Activated naive CD4-positive, alpha-beta T cell treated with anti-CD3 and anti-CD28 coated beads, Interleukin-2, amount 50 U/mL, for 24 hours (primary cell): ENCODE data around the gene SCN9A.
"Not testable (repeated sequence)": the region's sequence is repeated elsewhere in the genome, so short reads cannot be mapped to it uniquely, and the experiment has no call there.

ENCODE experiments used
- H3K27ac Mint-ChIP-seq: one replicate; pipeline ENCODE4 v1.8.0; 2021; ENCODE audit warnings: mild to moderate bottlenecking, mixed read lengths
- H3K27me3 Mint-ChIP-seq: one replicate; pipeline ENCODE4 v1.8.0; 2021; ENCODE audit warnings: mixed read lengths
- H3K36me3 Mint-ChIP-seq: one replicate; pipeline ENCODE4 v1.8.0; 2021; ENCODE audit warnings: mixed read lengths
- H3K4me1 Mint-ChIP-seq: one replicate; pipeline ENCODE4 v1.8.0; 2021; ENCODE audit warnings: mixed read lengths
- H3K4me3 Mint-ChIP-seq: one replicate; pipeline ENCODE4 v1.8.0; 2021; ENCODE audit warnings: mild to moderate bottlenecking, mixed read lengths
- H3K9me3 Mint-ChIP-seq: one replicate; pipeline ENCODE4 v1.8.0; 2021; ENCODE audit warnings: mixed read lengths

SCN9A gene

DNA sequence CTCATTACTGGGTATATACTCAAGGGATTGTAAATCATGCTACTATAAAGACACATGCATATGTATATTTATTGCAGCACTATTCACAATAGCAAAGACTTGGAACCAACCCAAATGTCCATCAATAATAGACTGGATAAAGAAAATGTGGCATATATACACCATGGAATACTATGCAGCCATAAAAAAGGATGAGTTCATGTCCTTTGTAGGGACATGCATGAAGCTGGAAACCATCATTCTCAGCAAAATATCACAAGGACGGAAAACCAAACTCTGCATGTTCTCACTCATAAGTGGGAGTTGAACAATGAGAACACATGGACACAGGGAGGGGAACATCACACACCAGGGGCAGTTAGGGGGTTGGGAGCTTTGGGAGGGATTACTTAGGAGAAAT is 169.6 kb downstream of the SCN9A start:
- H3K4me1 Mint-ChIP-seq, H3K36me3 Mint-ChIP-seq, H3K4me3 Mint-ChIP-seq, H3K27ac Mint-ChIP-seq, H3K27me3 Mint-ChIP-seq: not testable (repeated sequence)
- peaks cover 18% of the 10 kb centered on the region for H3K9me3 Mint-ChIP-seq

DNA sequence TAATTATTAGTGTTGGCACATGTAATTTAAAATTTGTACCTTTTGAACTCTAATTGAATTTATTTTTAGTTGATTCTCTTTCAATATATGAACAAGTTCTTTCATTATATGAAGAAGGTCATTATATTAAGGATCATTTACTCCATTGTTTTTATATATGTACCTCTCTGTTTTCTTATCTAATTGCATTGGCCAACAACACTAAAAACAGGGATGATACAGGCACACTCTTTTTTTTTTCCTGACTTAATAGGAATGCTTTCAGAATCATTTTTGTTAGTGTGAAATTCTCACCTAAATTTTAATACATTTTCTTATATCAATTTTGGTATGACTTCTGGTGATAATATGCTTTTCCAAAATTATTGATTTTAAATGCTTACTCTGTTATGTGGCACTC is 173.0 kb downstream of the SCN9A start:
- no peak overlapping the region for H3K27ac Mint-ChIP-seq
- no peaks in the 10 kb centered on the region for H3K27me3 Mint-ChIP-seq
- no peaks in the 10 kb centered on the region for H3K4me1 Mint-ChIP-seq
- H3K9me3 Mint-ChIP-seq, result peaks cover 5% of the 10 kb centered on the region
- H3K4me3 Mint-ChIP-seq, result no peak overlapping the region
- H3K36me3 Mint-ChIP-seq, result no peaks in the 10 kb centered on the region

DNA sequence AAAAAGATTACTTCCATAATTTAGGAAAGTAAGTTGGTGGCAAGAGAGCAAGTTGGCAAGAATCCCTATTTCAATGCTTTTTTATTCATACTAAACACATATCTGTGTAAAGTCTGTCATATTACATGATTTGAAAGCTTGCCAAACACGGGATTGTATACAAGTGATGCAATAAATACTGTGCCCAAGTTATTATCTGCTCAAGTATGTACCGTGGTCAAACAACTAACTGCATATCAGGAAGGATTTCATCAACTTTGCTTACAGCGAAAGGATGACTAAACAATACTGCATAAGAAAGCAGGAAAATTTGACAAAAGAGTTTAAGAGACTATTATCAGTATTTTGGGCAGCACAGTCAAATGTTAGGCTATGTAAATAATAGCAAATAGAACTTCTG is 178.3 kb downstream of the SCN9A start:
- no peaks in the 10 kb centered on the region for H3K4me1 Mint-ChIP-seq
- H3K4me3 Mint-ChIP-seq, result no peak overlapping the region
- no peaks in the 10 kb centered on the region for H3K27me3 Mint-ChIP-seq
- H3K36me3 Mint-ChIP-seq, result no peaks in the 10 kb centered on the region
- H3K9me3 Mint-ChIP-seq, result peaks cover 5% of the 10 kb centered on the region
- H3K27ac Mint-ChIP-seq, result no peak overlapping the region

DNA sequence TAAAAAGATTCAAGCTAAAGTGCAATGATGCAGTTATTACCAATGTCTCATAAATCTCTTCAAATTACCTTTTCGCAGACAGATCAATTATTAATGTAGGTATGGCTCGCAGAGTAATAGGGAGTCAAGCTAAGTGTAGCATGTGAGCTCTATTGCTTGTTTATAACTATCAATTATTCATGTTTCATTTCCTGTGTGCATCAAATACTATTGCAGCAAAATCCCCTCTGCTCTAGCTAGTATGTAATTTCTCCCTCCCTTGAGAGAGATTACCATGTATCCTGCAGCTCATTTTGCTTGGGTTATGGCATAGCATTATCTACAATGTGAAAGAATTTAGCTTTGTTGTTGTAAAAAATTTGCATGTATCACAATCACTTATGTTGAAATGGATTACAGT is 182.3 kb downstream of the SCN9A start:
- Mint-ChIP-seq H3K36me3 (no peaks in the 10 kb centered on the region), H3K27me3 (no peaks in the 10 kb centered on the region), H3K4me1 (no peaks in the 10 kb centered on the region), H3K4me3 (no peak overlapping the region), H3K27ac (no peak overlapping the region), H3K9me3 (no peaks in the 10 kb centered on the region)

DNA sequence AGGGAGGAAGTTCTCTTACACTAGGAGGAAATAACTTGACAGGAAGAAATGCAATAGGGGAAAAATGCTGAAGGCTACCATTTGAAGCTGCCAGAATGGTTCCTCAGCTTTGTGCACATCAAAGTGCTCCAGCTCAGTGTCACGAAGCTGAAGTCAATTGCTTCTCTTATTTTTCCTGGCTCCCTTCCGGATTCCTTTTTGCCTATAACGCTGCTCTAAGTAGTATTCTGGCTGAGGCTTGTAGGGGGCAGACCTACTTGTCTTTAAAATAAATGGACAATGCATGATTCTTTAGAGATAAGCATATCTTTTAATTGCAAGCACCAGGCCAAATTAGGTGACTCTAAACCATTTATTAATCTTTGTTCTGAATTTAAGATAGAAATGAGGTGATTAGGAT is 187.7 kb downstream of the SCN9A start:
- Mint-ChIP-seq H3K9me3 (no peaks in the 10 kb centered on the region), H3K27ac (no peak overlapping the region), H3K4me1 (no peaks in the 10 kb centered on the region), H3K4me3 (no peak overlapping the region), H3K27me3 (no peaks in the 10 kb centered on the region), H3K36me3 (no peaks in the 10 kb centered on the region)

DNA sequence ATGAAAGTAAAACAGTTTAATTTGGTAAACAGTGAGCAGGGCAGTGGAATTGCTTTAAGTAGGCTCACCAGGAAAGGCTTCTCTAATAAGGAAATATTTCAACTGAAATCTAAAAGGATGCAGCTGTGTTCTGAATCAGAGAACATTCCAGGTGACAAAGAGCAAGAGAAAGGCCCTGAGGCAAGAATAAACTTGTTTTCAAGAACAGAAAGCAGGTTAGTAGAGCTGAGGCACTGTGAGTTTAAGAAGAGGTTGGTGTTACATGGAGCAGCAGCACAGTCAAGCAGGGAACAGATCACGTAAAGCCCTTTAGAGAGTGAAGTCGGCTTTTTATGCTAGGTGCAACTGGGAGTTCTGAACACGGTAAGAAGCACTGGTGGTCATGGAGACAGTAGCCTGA is 191.0 kb downstream of the SCN9A start:
- H3K27ac Mint-ChIP-seq, result no peak overlapping the region
- H3K36me3 Mint-ChIP-seq, result no peaks in the 10 kb centered on the region
- H3K27me3 Mint-ChIP-seq, result peaks cover 4% of the 10 kb centered on the region
- H3K4me1 Mint-ChIP-seq, result no peaks in the 10 kb centered on the region
- H3K9me3 Mint-ChIP-seq, result no peaks in the 10 kb centered on the region
- H3K4me3 Mint-ChIP-seq, result no peak overlapping the region

DNA sequence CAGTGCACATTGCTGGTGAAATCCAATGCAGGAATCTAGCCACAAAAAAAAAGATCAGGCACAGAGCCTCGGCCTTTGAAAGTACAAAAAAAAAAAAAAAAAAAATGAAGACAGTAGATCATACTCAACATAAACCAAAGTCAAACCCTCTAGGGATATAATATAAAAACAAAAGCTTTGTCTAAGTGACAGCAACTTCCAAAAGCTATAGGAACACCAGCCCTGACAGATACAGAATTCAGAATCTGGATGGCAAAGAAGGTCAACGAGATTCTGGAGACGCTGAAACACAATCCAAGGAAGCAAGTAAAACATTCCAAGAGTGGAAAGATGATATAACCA is 194.0 kb downstream of the SCN9A start:
- Mint-ChIP-seq H3K36me3 (no peaks in the 10 kb centered on the region), H3K27ac (no peak overlapping the region), H3K4me3 (no peak overlapping the region), H3K4me1 (no peaks in the 10 kb centered on the region), H3K27me3 (peaks cover 4% of the 10 kb centered on the region), H3K9me3 (no peaks in the 10 kb centered on the region)

DNA sequence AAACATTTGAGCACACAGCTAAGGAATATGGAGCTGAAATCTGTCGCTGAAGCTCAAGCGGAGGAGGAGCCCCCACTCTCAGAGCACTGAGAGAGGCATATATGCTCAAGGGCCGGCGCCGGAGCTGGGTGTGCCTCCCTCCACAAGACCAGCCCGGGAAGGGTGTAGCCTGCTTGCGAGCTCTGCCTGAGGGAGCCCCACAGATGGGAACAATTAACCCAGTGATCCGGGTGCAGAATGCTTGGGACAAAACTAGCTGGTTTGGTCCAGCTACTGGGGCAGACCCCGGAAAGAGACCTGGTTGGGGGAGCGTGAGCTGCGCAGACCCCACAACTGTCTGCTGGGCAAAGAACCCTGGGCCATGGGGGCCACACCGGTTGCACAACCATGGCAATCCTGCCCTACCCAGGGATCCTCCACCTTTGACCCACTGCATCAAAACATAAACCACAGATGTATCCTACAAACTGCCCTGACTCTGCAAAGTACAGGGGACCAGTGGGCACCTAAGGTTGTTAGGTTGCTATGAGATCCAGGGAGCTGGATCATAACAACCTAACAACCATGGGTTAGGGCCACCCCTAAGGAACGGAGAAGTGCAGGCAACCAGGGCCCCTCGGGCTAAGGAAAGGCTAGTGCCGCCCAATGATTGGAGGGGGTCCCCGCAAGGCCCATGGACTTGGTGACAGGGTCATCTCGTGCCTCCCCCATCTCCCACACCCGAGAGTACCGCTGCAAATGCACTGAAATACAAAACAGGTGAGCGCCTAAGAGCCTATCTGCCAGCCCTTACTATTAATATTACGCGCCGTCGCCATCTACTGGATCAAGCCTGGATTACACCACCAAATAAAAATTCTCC is 194.6 kb downstream of the SCN9A start:
- Mint-ChIP-seq H3K4me1 (no peaks in the 10 kb centered on the region), H3K27ac (no peak overlapping the region), H3K9me3 (no peaks in the 10 kb centered on the region)

DNA sequence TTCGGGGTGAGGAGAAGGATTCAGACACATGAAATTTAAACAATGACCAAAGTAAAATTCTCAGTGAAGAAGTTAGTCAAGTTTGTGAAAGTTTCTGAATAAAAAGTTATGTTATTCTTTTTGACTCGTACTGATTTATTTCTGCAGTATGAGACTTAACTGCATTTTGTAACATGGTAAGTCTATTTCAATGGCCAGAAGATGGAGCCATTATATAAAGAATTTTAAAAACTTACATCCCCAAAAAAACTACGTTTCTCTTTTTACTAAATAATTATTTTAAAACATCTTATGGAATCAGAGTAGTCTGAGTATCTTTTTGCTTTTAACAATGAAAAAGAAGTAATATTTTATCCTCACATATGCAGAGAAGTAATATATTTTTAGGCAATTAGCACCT is 196.5 kb downstream of the SCN9A start:
- Mint-ChIP-seq H3K4me1 (no peaks in the 10 kb centered on the region), H3K4me3 (no peak overlapping the region), H3K27ac (no peak overlapping the region), H3K27me3 (peaks cover 4% of the 10 kb centered on the region), H3K9me3 (no peaks in the 10 kb centered on the region), H3K36me3 (no peaks in the 10 kb centered on the region)

More for the DNA sequence above, 194.6 kb downstream of the SCN9A start:
- H3K36me3 Mint-ChIP-seq, result no peaks in the 10 kb centered on the region
- H3K27me3 Mint-ChIP-seq, result peaks cover 4% of the 10 kb centered on the region
- H3K4me3 Mint-ChIP-seq, result no peak overlapping the region

DNA sequence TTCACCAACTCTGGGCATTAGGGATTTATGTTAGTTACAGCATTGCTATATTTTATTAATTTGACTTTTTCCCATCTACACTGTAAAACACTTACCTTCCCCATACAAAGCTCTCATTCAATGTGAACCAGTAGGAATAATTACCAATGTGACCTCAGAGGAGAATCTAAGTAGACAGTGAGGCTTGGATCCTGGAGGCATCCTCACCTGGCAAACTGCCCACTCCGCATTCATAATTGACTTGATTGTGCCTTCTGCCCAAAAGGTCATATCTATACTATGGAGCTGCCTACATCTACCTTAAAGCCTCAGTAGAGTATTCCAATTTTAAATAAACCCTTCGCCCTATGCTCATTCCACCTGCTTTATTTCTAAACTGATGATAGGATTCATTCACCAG is 202.5 kb downstream of the SCN9A start:
- no peak overlapping the region for H3K4me3 Mint-ChIP-seq
- no peaks in the 10 kb centered on the region for H3K4me1 Mint-ChIP-seq
- H3K9me3 Mint-ChIP-seq, result no peaks in the 10 kb centered on the region
- no peak overlapping the region for H3K27ac Mint-ChIP-seq
- H3K36me3 Mint-ChIP-seq, result no peaks in the 10 kb centered on the region
- peaks cover 2% of the 10 kb centered on the region for H3K27me3 Mint-ChIP-seq

DNA sequence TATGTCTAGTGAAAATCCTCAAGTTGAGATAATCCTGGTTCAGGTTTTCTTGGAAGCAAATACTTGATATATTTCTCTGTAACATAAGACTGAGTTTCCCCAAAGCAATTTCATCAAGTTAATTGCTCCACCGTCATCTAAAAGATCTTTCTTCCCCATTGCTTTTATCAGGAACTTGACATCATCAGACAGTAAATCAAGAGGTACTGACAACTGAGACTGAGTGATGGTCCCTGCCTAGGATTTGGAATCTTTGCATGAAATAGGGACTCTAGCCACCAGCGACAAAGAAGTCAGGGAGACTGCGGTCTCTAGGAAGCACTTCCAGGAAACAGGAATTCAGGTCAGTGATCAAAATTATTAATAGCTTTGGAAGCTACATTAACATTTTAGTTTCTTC is 204.5 kb downstream of the SCN9A start:
- H3K4me1 Mint-ChIP-seq, result no peaks in the 10 kb centered on the region
- H3K4me3 Mint-ChIP-seq, result no peak overlapping the region
- H3K27me3 Mint-ChIP-seq, result peaks cover 2% of the 10 kb centered on the region
- H3K36me3 Mint-ChIP-seq, result no peaks in the 10 kb centered on the region
- H3K27ac Mint-ChIP-seq, result no peak overlapping the region
- H3K9me3 Mint-ChIP-seq, result no peaks in the 10 kb centered on the region

DNA sequence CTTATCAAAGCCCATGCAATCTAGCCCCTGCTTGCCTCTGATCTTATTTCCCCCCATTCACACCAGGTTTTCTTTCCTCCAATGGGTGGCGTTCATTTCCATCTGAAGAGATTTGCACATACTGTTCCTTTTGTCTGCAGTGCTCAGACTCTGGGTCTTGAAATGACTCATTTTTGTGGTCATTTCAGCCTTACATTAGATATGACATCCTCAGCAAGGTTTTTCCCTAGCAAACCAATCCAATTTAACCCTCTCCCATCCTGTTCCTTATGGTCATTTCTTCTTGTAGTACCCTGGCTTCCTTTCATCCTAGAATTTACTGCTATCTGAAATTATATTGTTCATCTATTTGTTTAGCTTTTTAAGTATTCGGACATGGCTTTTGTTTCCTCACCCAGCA is 205.4 kb downstream of the SCN9A start:
- no peaks in the 10 kb centered on the region for H3K36me3 Mint-ChIP-seq
- no peaks in the 10 kb centered on the region for H3K9me3 Mint-ChIP-seq
- peaks cover 2% of the 10 kb centered on the region for H3K27me3 Mint-ChIP-seq
- no peak overlapping the region for H3K27ac Mint-ChIP-seq
- H3K4me3 Mint-ChIP-seq, result no peak overlapping the region
- H3K4me1 Mint-ChIP-seq, result no peaks in the 10 kb centered on the region

DNA sequence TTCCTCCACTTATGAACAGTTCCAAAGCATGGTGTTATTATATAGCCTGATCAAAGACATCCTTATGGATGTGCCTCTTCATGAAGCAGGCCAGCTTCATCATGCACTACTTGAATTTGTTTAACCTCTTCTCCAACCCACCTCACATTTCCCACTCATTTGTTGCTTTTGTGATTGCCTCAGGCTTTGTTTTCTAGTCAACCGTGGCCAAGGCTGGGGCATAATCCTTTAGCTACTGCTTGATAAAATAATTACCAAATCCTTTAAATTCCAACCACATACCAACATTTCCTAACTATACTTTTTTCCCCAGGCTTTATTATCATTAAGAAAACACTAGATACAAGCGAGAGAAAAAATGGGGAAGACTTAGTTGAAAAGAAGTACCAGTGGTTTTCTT is 208.3 kb downstream of the SCN9A start:
- H3K4me3 Mint-ChIP-seq, result no peak overlapping the region
- no peaks in the 10 kb centered on the region for H3K27me3 Mint-ChIP-seq
- H3K27ac Mint-ChIP-seq, result no peak overlapping the region
- no peaks in the 10 kb centered on the region for H3K4me1 Mint-ChIP-seq
- H3K9me3 Mint-ChIP-seq, result no peaks in the 10 kb centered on the region
- no peaks in the 10 kb centered on the region for H3K36me3 Mint-ChIP-seq

DNA sequence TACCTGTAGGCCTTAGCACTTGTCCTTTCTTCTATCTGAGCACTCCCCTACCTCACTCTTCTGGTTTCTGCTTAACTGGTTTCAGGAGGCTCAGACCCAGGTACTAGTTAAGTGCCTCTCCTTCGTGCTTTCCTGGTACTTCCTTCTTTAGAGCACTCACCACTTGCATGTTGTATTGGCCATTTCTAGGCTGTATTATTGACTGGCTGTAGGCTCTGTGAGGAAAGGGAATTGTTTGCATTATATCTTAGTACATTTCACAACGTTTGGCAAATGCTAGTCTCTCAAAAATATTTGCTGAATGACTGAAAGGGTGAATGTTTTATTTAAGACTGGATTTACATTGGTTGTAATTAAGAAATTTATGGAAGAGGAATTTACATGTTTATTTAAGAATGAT is 212.0 kb downstream of the SCN9A start:
- Mint-ChIP-seq H3K9me3 (no peaks in the 10 kb centered on the region), H3K27ac (no peak overlapping the region), H3K4me1 (no peaks in the 10 kb centered on the region), H3K36me3 (no peaks in the 10 kb centered on the region), H3K27me3 (peaks cover 3% of the 10 kb centered on the region), H3K4me3 (no peak overlapping the region)

DNA sequence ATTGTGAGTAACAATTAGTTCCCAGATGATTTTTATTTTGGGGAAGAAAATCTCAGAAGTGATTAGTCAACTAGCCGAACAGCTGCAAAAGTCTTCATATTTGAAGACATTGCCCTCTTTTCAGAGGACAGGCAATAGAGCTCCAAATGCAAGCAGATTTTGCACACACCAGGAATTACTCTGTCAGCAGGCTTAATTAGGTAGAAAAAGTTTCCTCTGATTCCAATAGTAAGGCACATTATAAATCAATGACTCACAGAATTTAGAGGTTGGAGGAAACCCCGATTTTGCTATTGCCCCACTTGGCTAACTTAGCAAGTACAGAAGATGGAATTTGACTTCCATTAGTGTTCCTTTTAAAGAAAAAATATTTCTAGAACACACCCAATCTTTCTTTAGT is 217.2 kb downstream of the SCN9A start:
- H3K27ac Mint-ChIP-seq, result no peak overlapping the region
- H3K27me3 Mint-ChIP-seq, result peaks cover 11% of the 10 kb centered on the region
- H3K4me1 Mint-ChIP-seq, result no peaks in the 10 kb centered on the region
- H3K4me3 Mint-ChIP-seq, result no peak overlapping the region
- H3K36me3 Mint-ChIP-seq, result no peaks in the 10 kb centered on the region
- H3K9me3 Mint-ChIP-seq, result no peaks in the 10 kb centered on the region

DNA sequence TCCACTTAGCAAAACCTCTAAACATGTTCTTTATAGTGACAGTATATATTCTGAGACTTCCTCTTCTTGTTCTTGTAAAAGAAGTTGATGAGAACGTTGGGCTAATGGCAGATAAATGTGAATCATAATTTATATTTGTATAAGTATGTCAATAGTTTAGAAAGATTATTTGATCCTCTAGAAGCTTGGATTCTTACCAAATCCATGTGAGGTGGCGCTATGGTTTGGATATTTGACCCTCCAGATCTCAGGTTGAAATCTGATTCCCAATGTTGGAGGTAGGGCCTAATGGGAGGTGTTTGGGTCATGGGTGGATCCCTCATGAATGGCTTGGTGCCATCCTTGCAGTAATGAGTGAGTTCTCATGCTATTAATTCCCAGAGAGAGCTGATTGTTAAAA is 218.2 kb downstream of the SCN9A start:
- Mint-ChIP-seq H3K27me3 (peaks cover 14% of the 10 kb centered on the region), H3K27ac (no peak overlapping the region), H3K4me3 (no peak overlapping the region), H3K4me1 (no peaks in the 10 kb centered on the region), H3K9me3 (no peaks in the 10 kb centered on the region), H3K36me3 (no peaks in the 10 kb centered on the region)

DNA sequence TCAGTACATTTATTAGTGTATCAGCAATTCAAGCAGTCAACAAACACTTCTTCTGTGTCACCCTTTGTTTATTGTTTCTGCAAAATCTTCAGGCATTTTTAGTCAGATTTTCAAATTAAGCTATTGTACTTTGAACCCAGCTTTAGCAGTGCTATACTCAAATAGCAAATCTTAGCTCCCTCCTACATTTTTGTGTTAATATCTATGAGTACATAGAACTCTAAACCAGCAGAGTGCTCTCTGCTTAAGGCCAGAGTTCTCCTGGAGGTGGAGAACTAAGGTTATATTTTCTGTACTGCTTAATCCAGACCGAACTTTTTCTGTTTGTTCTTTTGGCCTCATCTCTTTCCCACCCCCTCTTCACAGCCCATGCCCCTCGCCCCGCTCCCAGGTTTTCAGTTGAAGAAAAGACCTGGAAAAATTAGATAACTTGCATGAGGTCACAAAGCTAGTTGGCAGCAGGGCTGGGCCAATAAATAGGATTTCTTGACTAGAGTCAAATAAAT is 218.7 kb downstream of the SCN9A start:
- H3K27me3 Mint-ChIP-seq, result peaks cover 14% of the 10 kb centered on the region
- H3K27ac Mint-ChIP-seq, result no peak overlapping the region
- H3K9me3 Mint-ChIP-seq, result no peaks in the 10 kb centered on the region
- no peaks in the 10 kb centered on the region for H3K36me3 Mint-ChIP-seq
- no peaks in the 10 kb centered on the region for H3K4me1 Mint-ChIP-seq
- no peak overlapping the region for H3K4me3 Mint-ChIP-seq
